IMR-90 (cell line): ENCODE data around the gene SPON1.

ENCODE experiments used
- BHLHE40 ChIP-seq: fragments of 150-350 bp; IDR thresholded peaks from 2 replicates; pipeline ENCODE4 v1.6.1; 2016; ENCODE audit warnings: mild to moderate bottlenecking, low read depth, low read length
- CEBPB ChIP-seq: IDR thresholded peaks from 2 replicates; pipeline ENCODE4 v1.6.1; 2012; ENCODE audit warnings: low read depth, low read length, improper control_type of control experiment
- ELK1 ChIP-seq: fragments of 150-350 bp; IDR thresholded peaks from 2 replicates; pipeline ENCODE4 v1.6.1; 2016; ENCODE audit warnings: low read depth, mild to moderate bottlenecking, low read length, moderate library complexity, borderline replicate concordance
- FOS ChIP-seq: fragments of 150-350 bp; IDR thresholded peaks from 2 replicates; pipeline ENCODE4 v1.6.1; 2016; ENCODE audit warnings: low read depth, low read length
- MAFK ChIP-seq: IDR thresholded peaks from 2 replicates; pipeline ENCODE4 v1.6.1; 2012; ENCODE audit warnings: low read depth, low read length, improper control_type of control experiment
- MAZ ChIP-seq: IDR thresholded peaks from 2 replicates; pipeline ENCODE4 v1.6.1; 2012; ENCODE audit warnings: low read depth, mild to moderate bottlenecking, low read length, improper control_type of control experiment, moderate library complexity, borderline replicate concordance
- POLR2A ChIP-seq: IDR thresholded peaks from 2 replicates; pipeline ENCODE4 v1.6.1; 2012; ENCODE audit warnings: mild to moderate bottlenecking, low read depth, low read length
- RAD21 ChIP-seq: IDR thresholded peaks from 2 replicates; pipeline ENCODE4 v1.6.1; 2012; ENCODE audit warnings: low read length, improper control_type of control experiment
- RCOR1 ChIP-seq: IDR thresholded peaks from 2 replicates; pipeline ENCODE4 v1.6.1; 2012; ENCODE audit warnings: mild to moderate bottlenecking, low read length, improper control_type of control experiment; ENCODE audit not compliant: insufficient replicate concordance
- RFX5 ChIP-seq: IDR thresholded peaks from 2 replicates; pipeline ENCODE4 v1.8.0; 2012; ENCODE audit warnings: low read depth, mild to moderate bottlenecking, low read length, moderate library complexity
- SMC3 ChIP-seq: fragments of 150-350 bp; IDR thresholded peaks from 2 replicates; pipeline ENCODE4 v1.6.1; 2016; ENCODE audit warnings: low read depth, mild to moderate bottlenecking, antibody characterized with exemption, low read length, moderate library complexity
- TF ChIP-seq, protein P1 (sequence below): conservative IDR thresholded peaks from 2 replicates; pipeline ENCODE4 v1.5.1; 2012; ENCODE audit warnings: mild to moderate bottlenecking, low read depth, low read length, improper control_type of control experiment
- TF ChIP-seq, protein P2 (sequence below): fragments of 150-350 bp; IDR thresholded peaks from 2 replicates; pipeline ENCODE4 v1.6.1; 2017; ENCODE audit warnings: mild to moderate bottlenecking, antibody characterized with exemption, low read length, low read depth

DNA sequence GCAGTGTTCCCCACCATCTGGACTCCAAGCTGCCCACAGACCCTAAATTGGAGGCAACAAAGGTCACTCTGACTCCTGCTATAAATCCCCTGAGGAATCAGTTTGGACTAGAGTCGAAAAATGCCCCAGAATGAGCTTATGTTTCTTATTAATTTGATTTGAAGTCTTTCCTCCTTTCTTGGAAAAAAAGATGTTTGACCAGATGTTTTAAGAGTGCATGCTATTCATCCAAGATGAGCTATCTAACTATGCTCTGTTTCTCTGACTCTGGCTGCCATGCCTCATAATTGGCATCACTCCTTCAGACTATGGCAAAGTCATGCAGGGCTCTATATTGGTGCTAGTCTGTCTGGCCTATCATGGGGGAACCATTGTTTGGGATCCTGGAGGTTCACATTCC is 174.0 kb downstream of the SPON1 start:
- TF ChIP-seq BHLHE40 (no peak), RAD21 (no peak), MAZ (no peak), POLR2A (no peak), ELK1 (no peak), MAFK (no peak), RFX5 (no peak), CEBPB (no peak), RCOR1 (no peak), FOS (no peak), SMC3 (no peak)
- TF ChIP-seq, protein P1, sequence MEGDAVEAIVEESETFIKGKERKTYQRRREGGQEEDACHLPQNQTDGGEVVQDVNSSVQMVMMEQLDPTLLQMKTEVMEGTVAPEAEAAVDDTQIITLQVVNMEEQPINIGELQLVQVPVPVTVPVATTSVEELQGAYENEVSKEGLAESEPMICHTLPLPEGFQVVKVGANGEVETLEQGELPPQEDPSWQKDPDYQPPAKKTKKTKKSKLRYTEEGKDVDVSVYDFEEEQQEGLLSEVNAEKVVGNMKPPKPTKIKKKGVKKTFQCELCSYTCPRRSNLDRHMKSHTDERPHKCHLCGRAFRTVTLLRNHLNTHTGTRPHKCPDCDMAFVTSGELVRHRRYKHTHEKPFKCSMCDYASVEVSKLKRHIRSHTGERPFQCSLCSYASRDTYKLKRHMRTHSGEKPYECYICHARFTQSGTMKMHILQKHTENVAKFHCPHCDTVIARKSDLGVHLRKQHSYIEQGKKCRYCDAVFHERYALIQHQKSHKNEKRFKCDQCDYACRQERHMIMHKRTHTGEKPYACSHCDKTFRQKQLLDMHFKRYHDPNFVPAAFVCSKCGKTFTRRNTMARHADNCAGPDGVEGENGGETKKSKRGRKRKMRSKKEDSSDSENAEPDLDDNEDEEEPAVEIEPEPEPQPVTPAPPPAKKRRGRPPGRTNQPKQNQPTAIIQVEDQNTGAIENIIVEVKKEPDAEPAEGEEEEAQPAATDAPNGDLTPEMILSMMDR = no peak
- TF ChIP-seq, protein P2, sequence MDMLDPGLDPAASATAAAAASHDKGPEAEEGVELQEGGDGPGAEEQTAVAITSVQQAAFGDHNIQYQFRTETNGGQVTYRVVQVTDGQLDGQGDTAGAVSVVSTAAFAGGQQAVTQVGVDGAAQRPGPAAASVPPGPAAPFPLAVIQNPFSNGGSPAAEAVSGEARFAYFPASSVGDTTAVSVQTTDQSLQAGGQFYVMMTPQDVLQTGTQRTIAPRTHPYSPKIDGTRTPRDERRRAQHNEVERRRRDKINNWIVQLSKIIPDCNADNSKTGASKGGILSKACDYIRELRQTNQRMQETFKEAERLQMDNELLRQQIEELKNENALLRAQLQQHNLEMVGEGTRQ = no peak
